ENCODE measurements around the gene CMSS1. TPM values are rescaled to one million over a fixed set of nuclear protein-coding genes. Genes with fewer than 3 reads are reported as not detected.

The CMSS1 gene
- total RNA-seq, 1 experiment from 2014 or later: 117 TPM

- POLR2A ChIA-PET: interaction anchor here (1.5 to 1.6 kb wide), 2 partner anchors 10 to 11 kb away, joined by 3 to 5 read pairs; no protein-coding TSS in a partner anchor
- no peak overlapping the region for H3K4me3 Mint-ChIP-seq (ENCODE audit: unreplicated experiment)
- H3K27me3 Mint-ChIP-seq (ENCODE audit: insufficient read depth, unreplicated experiment): no peaks in the 10 kb centered on the region
- no peak for DNase-seq (ENCODE audit: unreplicated experiment)
- intact Hi-C loops (cut with micrococcal nuclease): no loop called here
- no peak overlapping the region for H3K27ac Mint-ChIP-seq (ENCODE audit: low read depth, unreplicated experiment)
- peaks cover under 1% of the 10 kb centered on the region for H3K36me3 Mint-ChIP-seq (ENCODE audit: insufficient read depth, unreplicated experiment)
- no peaks in the 10 kb centered on the region for H3K9me3 Mint-ChIP-seq (ENCODE audit: unreplicated experiment)
- no TSS peak for BruUV-seq (replicated peaks)
- no peaks in the 10 kb centered on the region for H3K4me1 Mint-ChIP-seq (ENCODE audit: insufficient read depth, unreplicated experiment)
- CTCF ChIA-PET: no interaction called here
- TF ChIP-seq CTCF (IDR thresholded peaks at IDR 0.05; ENCODE audit: unreplicated experiment): no peak
These were observed 160.6 kb downstream of the CMSS1 start for GRCh38 chr3:99978221-99978620.

- Mint-ChIP-seq H3K27ac (ENCODE audit: low read depth, unreplicated experiment) (no peak overlapping the region), H3K9me3 (ENCODE audit: unreplicated experiment) (no peaks in the 10 kb centered on the region), H3K4me3 (ENCODE audit: unreplicated experiment) (no peak overlapping the region), H3K36me3 (ENCODE audit: insufficient read depth, unreplicated experiment) (peaks cover 11% of the 10 kb centered on the region), H3K27me3 (ENCODE audit: insufficient read depth, unreplicated experiment) (no peaks in the 10 kb centered on the region), H3K4me1 (ENCODE audit: insufficient read depth, unreplicated experiment) (no peaks in the 10 kb centered on the region)
- BruUV-seq (replicated peaks): no TSS peak
- POLR2A ChIA-PET: no interaction called here
- intact Hi-C loops (cut with micrococcal nuclease): no loop called here
- CTCF ChIA-PET: no interaction called here
- no peak for DNase-seq (ENCODE audit: unreplicated experiment)
- TF ChIP-seq CTCF (IDR thresholded peaks at IDR 0.05; ENCODE audit: unreplicated experiment): no peak
These were observed 162.9 kb downstream of the CMSS1 start for GRCh38 chr3:99980606-99981005.

- peaks cover 11% of the 10 kb centered on the region for H3K36me3 Mint-ChIP-seq (ENCODE audit: insufficient read depth, unreplicated experiment)
- intact Hi-C loops (cut with micrococcal nuclease): no loop called here
- no TSS peak for BruUV-seq (replicated peaks)
- ChIA-PET POLR2A (no interaction called here), CTCF (no interaction called here)
- H3K9me3 Mint-ChIP-seq (ENCODE audit: unreplicated experiment): no peaks in the 10 kb centered on the region
- no peaks in the 10 kb centered on the region for H3K27me3 Mint-ChIP-seq (ENCODE audit: insufficient read depth, unreplicated experiment)
- H3K4me1 Mint-ChIP-seq (ENCODE audit: insufficient read depth, unreplicated experiment): no peaks in the 10 kb centered on the region
- no peak overlapping the region for H3K4me3 Mint-ChIP-seq (ENCODE audit: unreplicated experiment)
- no peak for DNase-seq (ENCODE audit: unreplicated experiment)
- no peak overlapping the region for H3K27ac Mint-ChIP-seq (ENCODE audit: low read depth, unreplicated experiment)
- TF ChIP-seq CTCF (IDR thresholded peaks at IDR 0.05; ENCODE audit: unreplicated experiment): no peak
These were observed 163.5 kb downstream of the CMSS1 start for GRCh38 chr3:99981138-99981537.

GRCh38 chr3:99982650-99983049 lies 165.0 kb downstream of the CMSS1 start:
- Mint-ChIP-seq H3K27ac (ENCODE audit: low read depth, unreplicated experiment) (no peak overlapping the region), H3K9me3 (ENCODE audit: unreplicated experiment) (no peaks in the 10 kb centered on the region), H3K4me1 (ENCODE audit: insufficient read depth, unreplicated experiment) (no peaks in the 10 kb centered on the region), H3K36me3 (ENCODE audit: insufficient read depth, unreplicated experiment) (peaks cover 11% of the 10 kb centered on the region), H3K27me3 (ENCODE audit: insufficient read depth, unreplicated experiment) (no peaks in the 10 kb centered on the region), H3K4me3 (ENCODE audit: unreplicated experiment) (no peak overlapping the region)
- ChIA-PET CTCF (no interaction called here), POLR2A (interaction anchor here (0.6 to 1.1 kb wide), 2 partner anchors 9 to 146 kb away, joined by 3 read pairs; no protein-coding TSS in a partner anchor)
- TF ChIP-seq CTCF (IDR thresholded peaks at IDR 0.05; ENCODE audit: unreplicated experiment): no peak
- intact Hi-C loops (cut with micrococcal nuclease): no loop called here
- BruUV-seq (replicated peaks): no TSS peak
- no peak for DNase-seq (ENCODE audit: unreplicated experiment)

Data from MCF 10A (cell line).